BJ (cell line): ENCODE measurements around the gene SULT1C3. TPM values are rescaled to one million over a fixed set of nuclear protein-coding genes. Genes with fewer than 3 reads are reported as not detected.

Experiments used
- CTCF ChIA-PET: fragments of 350-600 bp; formaldehyde crosslinking; extraction: SDS; loops from one replicate; lab custom pipeline; 2021; ENCODE audit warnings: antibody characterized with exemption, inconsistent platforms; lab: Yijun Ruan, JAX
- POLR2A ChIA-PET: fragments of 300-600 bp; sonication (Branson Sonifier 250); formaldehyde crosslinking; extraction: SDS; loops from one replicate; lab custom pipeline; 2021; ENCODE audit warnings: antibody characterized with exemption; lab: Charles Lee
- DNase-seq: peaks from one replicate; pipeline ENCODE4 v3.0.0-alpha.2; 2011; ENCODE audit warnings: low read depth
- H3K27me3 ChIP-seq: 2 replicates; pipeline ENCODE4 v1.6.0; 2011; ENCODE audit warnings: low read length; ENCODE audit not compliant: control insufficient read depth, insufficient read depth
- H3K36me3 ChIP-seq: 2 replicates; pipeline ENCODE4 v1.5.1; 2011; ENCODE audit warnings: low read length; ENCODE audit not compliant: control insufficient read depth, insufficient read depth
- H3K4me3 ChIP-seq: 2 replicates; pipeline ENCODE4 v1.5.1; 2011; ENCODE audit warnings: low read depth, mild to moderate bottlenecking, control low read depth, low read length
- polyA plus RNA-seq: library from polyadenylated mRNA; depleted of rRNA; stranded (reverse); fragments of >200 nt; gene quantifications from 2 replicates; pipeline ENCODE4 v1.2.3, GENCODE V29; 2011
- TF ChIP-seq, protein P1 (sequence below): IDR thresholded peaks from 2 replicates; pipeline ENCODE4 v1.5.1; 2011; ENCODE audit warnings: low read depth, mild to moderate bottlenecking, control low read depth, inconsistent platforms, low read length, moderate library complexity; ENCODE audit not compliant: insufficient read depth

Gene SULT1C3
- polyA plus RNA-seq, 1 experiment = not detected

- CTCF ChIA-PET = no interaction called here
These were observed 27.3 kb downstream of the SULT1C3 start for GRCh38 chr2:108267101-108267500.

DNA sequence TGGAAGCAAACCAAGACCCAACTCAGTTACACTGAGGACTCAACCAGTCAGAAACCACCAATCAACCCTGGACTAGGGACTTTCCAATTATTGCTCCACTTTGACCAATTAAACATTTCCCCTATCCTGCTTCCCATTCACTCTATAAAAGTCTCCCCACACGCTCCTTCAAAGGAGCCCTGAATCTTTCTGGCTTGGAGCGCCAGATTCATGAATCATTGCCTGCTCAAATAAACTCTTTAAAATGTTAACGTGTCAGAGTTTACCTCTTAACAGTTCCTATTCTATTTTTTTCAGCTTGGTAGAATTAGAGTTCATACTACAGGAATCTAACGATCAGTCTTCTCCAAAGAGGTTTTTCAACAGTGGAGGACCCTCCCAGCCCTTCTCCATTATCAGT is 28.2 kb downstream of the SULT1C3 start:
- TF ChIP-seq, protein P1, sequence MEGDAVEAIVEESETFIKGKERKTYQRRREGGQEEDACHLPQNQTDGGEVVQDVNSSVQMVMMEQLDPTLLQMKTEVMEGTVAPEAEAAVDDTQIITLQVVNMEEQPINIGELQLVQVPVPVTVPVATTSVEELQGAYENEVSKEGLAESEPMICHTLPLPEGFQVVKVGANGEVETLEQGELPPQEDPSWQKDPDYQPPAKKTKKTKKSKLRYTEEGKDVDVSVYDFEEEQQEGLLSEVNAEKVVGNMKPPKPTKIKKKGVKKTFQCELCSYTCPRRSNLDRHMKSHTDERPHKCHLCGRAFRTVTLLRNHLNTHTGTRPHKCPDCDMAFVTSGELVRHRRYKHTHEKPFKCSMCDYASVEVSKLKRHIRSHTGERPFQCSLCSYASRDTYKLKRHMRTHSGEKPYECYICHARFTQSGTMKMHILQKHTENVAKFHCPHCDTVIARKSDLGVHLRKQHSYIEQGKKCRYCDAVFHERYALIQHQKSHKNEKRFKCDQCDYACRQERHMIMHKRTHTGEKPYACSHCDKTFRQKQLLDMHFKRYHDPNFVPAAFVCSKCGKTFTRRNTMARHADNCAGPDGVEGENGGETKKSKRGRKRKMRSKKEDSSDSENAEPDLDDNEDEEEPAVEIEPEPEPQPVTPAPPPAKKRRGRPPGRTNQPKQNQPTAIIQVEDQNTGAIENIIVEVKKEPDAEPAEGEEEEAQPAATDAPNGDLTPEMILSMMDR = no peak
- ChIA-PET CTCF (no interaction called here), POLR2A (no interaction called here)
- no peaks in the 10 kb centered on the region for H3K36me3 ChIP-seq
- H3K27me3 ChIP-seq = no peaks in the 10 kb centered on the region; the same call in 1 of the 2 replicates
- H3K4me3 ChIP-seq = no peak overlapping the region
- DNase-seq = peak; percentile 26

More at GRCh38 chr2:108267101-108267500, 27.3 kb downstream of the SULT1C3 start:
- TF ChIP-seq, protein P1 = no peak
- Histone ChIP-seq H3K4me3 (no peak overlapping the region), H3K27me3 (no peaks in the 10 kb centered on the region; the same call in 1 of the 2 replicates), H3K36me3 (no peaks in the 10 kb centered on the region)
- DNase-seq = no peak
- POLR2A ChIA-PET = no interaction called here

DNA sequence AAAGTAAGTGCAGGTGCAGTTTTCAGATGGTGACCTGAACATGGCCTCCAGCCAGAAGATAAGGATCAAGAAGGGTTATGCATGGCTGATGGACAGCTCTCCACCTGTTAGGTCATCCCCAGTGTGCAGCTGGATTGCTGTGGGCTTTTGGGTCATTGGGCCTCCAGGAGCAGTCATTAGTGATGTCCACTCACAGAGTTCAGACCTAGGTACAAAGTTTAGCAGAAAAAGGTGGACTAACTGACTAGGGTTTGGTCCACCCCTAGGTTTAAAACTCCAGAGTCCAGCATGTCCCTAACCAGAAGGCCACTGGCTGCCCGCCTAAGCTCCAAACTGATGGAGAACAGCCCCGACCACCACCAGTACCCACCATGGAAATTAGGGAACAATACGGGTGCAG is 30.6 kb downstream of the SULT1C3 start:
- no peak overlapping the region for H3K4me3 ChIP-seq
- ChIA-PET POLR2A (no interaction called here), CTCF (no interaction called here)
- no peaks in the 10 kb centered on the region for H3K27me3 ChIP-seq
- H3K36me3 ChIP-seq = no peaks in the 10 kb centered on the region
- no peak for DNase-seq
- TF ChIP-seq, protein P1 = no peak

GRCh38 chr2:108270768-108271506 is 31.2 kb downstream of the SULT1C3 start:
- Histone ChIP-seq H3K4me3 (no peak overlapping the region), H3K36me3 (no peaks in the 10 kb centered on the region), H3K27me3 (no peaks in the 10 kb centered on the region)
- no peak for DNase-seq
- ChIA-PET POLR2A (no interaction called here), CTCF (interaction anchor here (0.9 kb wide), 1 partner anchor 33 kb away, joined by 3 read pairs; no protein-coding TSS in a partner anchor)
- TF ChIP-seq, protein P1 = no peak

DNA sequence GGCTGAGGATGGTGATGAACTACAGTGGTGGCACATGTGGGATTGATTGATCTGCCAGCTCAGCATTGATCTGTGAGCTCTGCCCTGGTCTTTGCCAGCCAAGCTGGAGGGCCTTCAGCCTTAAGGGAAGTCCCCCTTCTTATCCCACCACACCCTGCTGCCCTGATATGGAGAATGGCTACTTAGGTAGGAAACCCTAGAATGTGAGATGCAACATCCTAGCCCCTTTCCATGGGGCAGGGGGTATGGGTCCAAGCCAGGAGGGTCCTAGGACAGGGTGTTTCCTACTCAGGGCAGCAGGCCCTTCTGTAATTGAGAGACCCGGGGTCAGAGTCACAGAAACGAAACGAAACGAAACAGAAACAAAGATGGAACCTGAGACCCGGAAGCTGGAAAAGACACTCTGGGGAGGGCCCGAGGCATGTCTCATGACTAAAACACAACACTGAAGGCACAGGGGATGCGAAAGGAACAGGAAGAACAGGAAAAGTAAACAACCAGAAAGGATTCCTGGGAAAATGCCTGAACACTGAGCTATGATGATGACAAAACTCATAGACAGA is 32.0 kb downstream of the SULT1C3 start:
- Histone ChIP-seq H3K4me3 (no peak overlapping the region), H3K36me3 (no peaks in the 10 kb centered on the region), H3K27me3 (0 out of 2 replicates have a peak, but pooled peaks cover under 1% of the 10 kb centered on the region)
- CTCF ChIA-PET = interaction anchor here (0.9 kb wide), 1 partner anchor 33 kb away, joined by 3 read pairs; no protein-coding TSS in a partner anchor
- POLR2A ChIA-PET = no interaction called here
- DNase-seq = peak; percentile 16
- TF ChIP-seq, protein P1 = no peak
